Measurements from ENCODE around the gene SLC12A6.

DNA sequence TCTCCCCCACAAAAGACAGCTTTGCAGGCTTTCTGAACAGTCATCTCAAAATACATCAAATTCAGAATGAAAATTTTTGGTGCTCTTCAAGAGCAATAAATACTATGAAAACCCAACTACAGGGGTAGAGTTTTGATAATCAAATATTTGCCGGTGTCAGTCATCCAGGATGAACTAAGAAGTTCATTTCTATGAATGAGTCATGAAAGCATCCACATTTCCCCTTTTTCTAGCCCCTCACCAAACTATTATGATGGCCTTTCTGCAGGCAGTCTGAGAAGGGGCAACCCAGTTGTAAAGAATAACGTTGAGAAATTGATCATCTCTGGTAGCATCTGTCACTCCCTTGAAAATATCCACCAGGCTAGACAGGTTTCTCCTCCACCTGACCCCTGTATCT lies 32.5 kb upstream of the SLC12A6 start:
- TF ChIP-seq, protein P1, sequence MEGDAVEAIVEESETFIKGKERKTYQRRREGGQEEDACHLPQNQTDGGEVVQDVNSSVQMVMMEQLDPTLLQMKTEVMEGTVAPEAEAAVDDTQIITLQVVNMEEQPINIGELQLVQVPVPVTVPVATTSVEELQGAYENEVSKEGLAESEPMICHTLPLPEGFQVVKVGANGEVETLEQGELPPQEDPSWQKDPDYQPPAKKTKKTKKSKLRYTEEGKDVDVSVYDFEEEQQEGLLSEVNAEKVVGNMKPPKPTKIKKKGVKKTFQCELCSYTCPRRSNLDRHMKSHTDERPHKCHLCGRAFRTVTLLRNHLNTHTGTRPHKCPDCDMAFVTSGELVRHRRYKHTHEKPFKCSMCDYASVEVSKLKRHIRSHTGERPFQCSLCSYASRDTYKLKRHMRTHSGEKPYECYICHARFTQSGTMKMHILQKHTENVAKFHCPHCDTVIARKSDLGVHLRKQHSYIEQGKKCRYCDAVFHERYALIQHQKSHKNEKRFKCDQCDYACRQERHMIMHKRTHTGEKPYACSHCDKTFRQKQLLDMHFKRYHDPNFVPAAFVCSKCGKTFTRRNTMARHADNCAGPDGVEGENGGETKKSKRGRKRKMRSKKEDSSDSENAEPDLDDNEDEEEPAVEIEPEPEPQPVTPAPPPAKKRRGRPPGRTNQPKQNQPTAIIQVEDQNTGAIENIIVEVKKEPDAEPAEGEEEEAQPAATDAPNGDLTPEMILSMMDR (IDR thresholded peaks at IDR 0.05): no peak
- TF ChIP-seq POLR2A (IDR thresholded peaks at IDR 0.05): no peak

Measured in heart left ventricle (tissue), 13 donors.